GM12878 (cell line): ENCODE measurements around the gene ZDHHC1.

Source experiments
- SP1 ChIP-seq: IDR thresholded peaks from one replicate; pipeline ENCODE4 v1.6.1; 2011; ENCODE audit warnings: low read depth, low read length
- STAT3 ChIP-seq: IDR thresholded peaks from 2 replicates; pipeline ENCODE4 v1.6.1; 2011; ENCODE audit warnings: low read depth, low read length, improper control_type of control experiment
- TBL1XR1 ChIP-seq: IDR thresholded peaks from 2 replicates; pipeline ENCODE4 v1.6.1; 2012; ENCODE audit warnings: low read depth, low read length, improper control_type of control experiment

DNA sequence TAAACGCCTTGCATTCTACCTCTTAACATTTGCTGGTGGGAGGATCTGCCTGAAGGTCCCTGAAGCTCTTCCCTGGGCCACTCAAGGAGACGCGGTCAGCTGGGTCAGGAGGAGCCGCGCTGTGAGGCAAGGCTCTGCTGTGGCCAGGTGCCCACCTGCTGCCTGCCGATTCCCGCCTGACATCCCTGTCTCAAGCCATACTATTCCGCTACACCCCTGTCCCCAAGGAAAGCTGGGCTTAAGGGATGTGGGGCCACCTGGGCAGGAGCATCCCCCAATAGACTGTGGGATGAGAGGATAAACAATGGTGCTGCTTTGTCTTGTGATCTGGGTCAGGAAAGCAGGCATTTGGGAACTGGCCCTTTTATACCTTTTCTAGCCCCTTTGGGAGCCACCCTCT, 28.1 kb downstream of the ZDHHC1 start:
- TF ChIP-seq STAT3 (no peak), TBL1XR1 (no peak), SP1 (no peak)
